ENCODE measurements around the gene KY. TPM values are rescaled to one million over a fixed set of nuclear protein-coding genes. Genes with fewer than 3 reads are reported as not detected.

KY gene
- total RNA-seq, 1 donor from 2014 or later = 0.29 TPM

DNA sequence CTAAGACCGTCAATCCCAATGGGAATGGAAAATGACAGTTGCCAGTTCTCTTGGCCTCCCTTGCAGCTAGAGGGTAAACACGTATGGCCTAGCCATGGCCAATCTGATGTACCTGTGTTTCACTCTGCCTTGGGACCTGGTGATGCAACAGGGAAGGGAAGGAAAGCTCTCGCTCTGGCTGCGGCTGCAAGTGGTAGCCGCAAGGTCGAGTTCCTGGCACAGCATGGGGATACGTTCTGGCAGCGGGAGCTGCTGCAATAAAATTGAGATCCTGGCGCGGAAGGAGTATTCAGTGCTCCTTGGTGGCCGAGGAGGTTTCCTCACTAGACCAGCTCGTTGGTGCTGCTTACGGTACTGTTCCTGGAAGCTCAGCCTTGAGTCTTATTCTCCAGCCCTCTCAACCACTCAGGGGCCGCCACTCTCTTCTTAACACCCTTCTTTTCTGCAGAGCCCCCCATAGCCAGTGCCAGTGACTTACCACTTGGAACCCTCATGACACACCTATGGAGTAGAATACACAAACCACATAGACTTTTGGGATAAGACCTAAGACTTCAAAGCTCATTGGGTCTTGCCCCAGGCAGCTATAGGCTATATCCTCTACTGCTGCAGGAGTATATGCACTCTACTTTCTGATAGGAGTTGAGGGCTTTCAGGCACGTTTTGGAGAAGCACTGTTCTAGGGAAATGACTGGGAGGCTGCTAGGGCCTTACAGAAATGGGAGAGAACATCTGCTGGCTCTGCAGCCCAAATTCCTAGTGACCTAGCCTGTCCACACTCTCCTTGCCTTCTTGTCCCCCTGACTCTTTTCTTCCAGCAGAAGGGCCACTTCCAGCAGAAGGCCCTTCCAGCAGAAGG, 2.7 kb downstream of the KY start:
- no peaks in the 10 kb centered on the region for H3K36me3 ChIP-seq
- H3K4me1 ChIP-seq = no peaks in the 10 kb centered on the region
- ATAC-seq (no peak), DNase-seq (no peak)
- TF ChIP-seq, protein P1, sequence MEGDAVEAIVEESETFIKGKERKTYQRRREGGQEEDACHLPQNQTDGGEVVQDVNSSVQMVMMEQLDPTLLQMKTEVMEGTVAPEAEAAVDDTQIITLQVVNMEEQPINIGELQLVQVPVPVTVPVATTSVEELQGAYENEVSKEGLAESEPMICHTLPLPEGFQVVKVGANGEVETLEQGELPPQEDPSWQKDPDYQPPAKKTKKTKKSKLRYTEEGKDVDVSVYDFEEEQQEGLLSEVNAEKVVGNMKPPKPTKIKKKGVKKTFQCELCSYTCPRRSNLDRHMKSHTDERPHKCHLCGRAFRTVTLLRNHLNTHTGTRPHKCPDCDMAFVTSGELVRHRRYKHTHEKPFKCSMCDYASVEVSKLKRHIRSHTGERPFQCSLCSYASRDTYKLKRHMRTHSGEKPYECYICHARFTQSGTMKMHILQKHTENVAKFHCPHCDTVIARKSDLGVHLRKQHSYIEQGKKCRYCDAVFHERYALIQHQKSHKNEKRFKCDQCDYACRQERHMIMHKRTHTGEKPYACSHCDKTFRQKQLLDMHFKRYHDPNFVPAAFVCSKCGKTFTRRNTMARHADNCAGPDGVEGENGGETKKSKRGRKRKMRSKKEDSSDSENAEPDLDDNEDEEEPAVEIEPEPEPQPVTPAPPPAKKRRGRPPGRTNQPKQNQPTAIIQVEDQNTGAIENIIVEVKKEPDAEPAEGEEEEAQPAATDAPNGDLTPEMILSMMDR (IDR thresholded peaks at IDR 0.05) = no peak
- H3K27ac ChIP-seq = no peak overlapping the region
- H3K27me3 ChIP-seq = no peaks in the 10 kb centered on the region
- H3K4me3 ChIP-seq = no peak overlapping the region
- no peaks in the 10 kb centered on the region for H3K9me3 ChIP-seq
- intact Hi-C loops (cut with DNase I) = no loop called here

DNA sequence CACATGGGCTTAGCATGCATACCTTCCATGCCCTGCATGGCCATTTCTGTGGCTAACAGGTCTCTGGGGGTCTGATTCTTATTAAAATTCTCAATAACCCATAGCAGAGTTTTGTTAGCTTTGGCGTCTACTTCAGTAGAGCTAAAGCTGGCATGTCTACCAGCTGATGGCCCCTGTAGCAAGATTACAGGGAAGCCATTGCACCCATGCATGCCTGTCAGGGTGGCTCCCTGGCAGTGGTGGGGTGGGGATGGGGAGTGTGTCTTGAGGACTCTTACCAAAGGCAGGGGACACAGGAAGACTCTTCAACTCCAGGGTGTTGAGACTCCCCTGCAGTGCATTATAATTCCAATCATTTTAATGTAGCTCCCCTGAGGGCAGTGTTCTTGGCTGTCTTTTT, 4.7 kb downstream of the KY start:
- H3K36me3 ChIP-seq = no peaks in the 10 kb centered on the region
- H3K27ac ChIP-seq = no peak overlapping the region
- TF ChIP-seq, protein P1 (IDR thresholded peaks at IDR 0.05) = no peak
- intact Hi-C loops (cut with DNase I) = no loop called here
- H3K4me3 ChIP-seq = no peak overlapping the region
- DNase-seq = no peak
- no peaks in the 10 kb centered on the region for H3K4me1 ChIP-seq
- no peak for ATAC-seq
- no peaks in the 10 kb centered on the region for H3K9me3 ChIP-seq
- H3K27me3 ChIP-seq = no peaks in the 10 kb centered on the region

DNA sequence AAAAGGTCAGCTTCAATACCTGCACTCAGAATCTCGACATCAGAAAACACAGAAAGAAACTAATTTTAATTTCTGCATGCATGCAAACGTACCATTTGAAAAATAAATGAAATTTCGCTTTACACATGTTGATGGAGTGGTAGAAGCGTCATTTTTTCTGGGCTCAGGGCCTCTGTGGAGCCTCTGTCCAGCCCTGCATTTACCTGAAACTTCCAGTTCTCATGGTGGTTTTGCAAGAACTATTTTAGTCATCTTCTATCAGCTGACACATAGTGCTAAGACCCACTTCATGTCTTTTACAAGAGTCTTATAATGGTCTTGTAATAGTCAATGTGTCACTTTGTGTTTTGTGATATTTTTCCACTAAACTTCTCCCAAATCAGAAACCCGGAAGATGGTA, 5.3 kb downstream of the KY start:
- DNase-seq = no peak
- TF ChIP-seq, protein P1 (IDR thresholded peaks at IDR 0.05) = no peak
- intact Hi-C loops (cut with DNase I) = no loop called here
- Histone ChIP-seq H3K9me3 (no peaks in the 10 kb centered on the region), H3K36me3 (no peaks in the 10 kb centered on the region), H3K4me3 (no peak overlapping the region), H3K27me3 (no peaks in the 10 kb centered on the region), H3K27ac (no peak overlapping the region), H3K4me1 (no peaks in the 10 kb centered on the region)
- no peak for ATAC-seq

DNA sequence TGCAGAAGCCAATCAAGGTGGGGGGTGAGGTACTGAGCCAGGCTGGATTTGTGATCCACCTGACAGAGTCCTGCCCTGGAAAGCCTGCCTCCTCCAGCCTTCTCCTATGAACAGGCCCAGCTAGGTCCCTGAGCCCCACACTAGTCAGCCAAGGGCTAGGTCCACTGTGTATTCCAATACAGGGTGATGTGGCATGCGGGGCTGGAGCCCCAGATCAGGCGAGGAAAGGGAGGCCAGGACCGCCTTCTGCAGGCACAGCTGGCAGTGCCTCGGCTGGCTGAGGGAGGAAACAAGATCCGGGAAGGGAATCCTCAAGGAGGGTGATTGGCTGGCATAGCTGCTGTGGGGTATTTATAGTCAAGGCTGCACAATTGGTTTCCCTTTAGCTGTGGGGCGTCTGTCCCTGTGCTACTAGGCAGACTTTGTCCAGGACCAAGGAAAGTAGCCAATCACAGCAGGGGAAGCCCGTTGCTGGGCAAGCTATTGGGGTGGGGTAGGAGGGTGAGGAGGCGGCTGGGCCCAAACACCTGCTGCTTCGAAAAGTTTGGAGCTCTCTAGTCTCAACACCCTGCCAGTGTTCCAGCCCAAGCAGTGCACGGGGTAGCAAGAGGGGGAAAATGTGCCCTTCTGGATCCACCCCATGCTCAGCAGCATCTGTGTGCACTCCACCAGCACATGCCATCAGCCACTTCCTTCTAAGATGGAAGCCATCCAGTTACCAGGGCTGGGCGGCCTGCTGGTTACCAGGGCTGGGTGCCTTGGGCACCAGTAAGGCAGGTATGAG, 5.9 kb downstream of the KY start:
- H3K9me3 ChIP-seq = no peaks in the 10 kb centered on the region
- TF ChIP-seq, protein P1 (IDR thresholded peaks at IDR 0.05) = no peak
- no peak overlapping the region for H3K27ac ChIP-seq
- no peaks in the 10 kb centered on the region for H3K36me3 ChIP-seq
- no peak for ATAC-seq
- no peak overlapping the region for H3K4me3 ChIP-seq
- no peak for DNase-seq
- H3K27me3 ChIP-seq = no peaks in the 10 kb centered on the region
- no peaks in the 10 kb centered on the region for H3K4me1 ChIP-seq
- intact Hi-C loops (cut with DNase I) = no loop called here

DNA sequence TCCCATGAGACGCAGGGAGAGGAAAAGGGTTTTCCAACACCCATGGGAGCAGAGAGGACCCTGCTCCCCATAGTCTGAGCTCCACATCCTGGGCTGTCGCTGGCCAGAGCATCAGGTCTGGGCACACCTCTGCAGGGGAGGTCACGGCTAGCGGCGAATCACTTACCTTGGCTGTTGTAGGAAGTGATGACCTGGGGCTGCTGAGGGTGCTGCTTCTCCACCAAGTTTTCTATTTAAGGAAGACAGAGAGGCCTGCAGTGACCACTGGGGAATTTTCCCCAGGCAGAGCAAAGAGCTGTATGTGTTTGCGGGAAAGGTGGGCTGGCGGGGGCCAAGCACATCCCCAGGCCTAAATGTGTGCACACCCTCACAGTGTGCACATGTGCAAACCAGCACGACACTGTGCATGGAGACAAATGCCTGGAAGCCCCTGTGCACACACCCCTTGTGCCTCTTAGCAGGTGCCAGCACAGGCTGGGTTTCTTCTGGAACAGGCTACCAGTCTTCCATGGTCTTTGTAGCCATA, 7.6 kb downstream of the KY start:
- DNase-seq = no peak
- H3K9me3 ChIP-seq = no peaks in the 10 kb centered on the region
- intact Hi-C loops (cut with DNase I) = no loop called here

More for the DNA sequence above, 7.6 kb downstream of the KY start:
- ATAC-seq = no peak
- Histone ChIP-seq H3K36me3 (no peaks in the 10 kb centered on the region), H3K27me3 (no peaks in the 10 kb centered on the region), H3K4me3 (no peak overlapping the region), H3K4me1 (no peaks in the 10 kb centered on the region), H3K27ac (no peak overlapping the region)
- TF ChIP-seq, protein P1 (IDR thresholded peaks at IDR 0.05) = no peak
